HG03175 (cell line): Measurements from ENCODE around the gene POLR1H.

ENCODE experiments used
- ATAC-seq: cut with Tn5 transposase; IDR thresholded peaks from one replicate; pipeline ENCODE4 v1.9.1; 2021; ENCODE audit warnings: mild to moderate bottlenecking, moderate library complexity; ENCODE audit not compliant: unreplicated experiment

The POLR1H gene

GRCh38 chr6:30093951-30094661 lies 33.0 kb downstream of the POLR1H start:
- no peak for ATAC-seq

DNA sequence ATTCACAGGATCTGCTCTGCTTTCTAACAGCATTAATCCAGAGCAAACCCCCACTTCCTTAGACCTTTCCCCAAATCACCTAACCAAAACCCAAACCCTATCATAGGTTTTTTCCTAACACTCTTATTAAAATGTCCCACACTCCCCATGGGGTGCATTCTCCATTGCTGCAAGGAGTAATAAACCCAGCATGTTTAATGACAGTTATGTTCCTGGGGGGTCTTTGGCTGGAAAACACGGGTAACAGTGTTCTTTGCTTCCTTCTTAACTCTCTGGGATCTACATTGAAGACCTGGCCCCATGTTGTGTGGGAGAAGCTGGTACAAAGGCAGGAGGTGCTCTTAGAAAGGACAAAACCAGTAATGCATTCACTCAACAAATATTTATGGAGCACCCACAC lies 35.8 kb downstream of the POLR1H start:
- no peak for ATAC-seq

DNA sequence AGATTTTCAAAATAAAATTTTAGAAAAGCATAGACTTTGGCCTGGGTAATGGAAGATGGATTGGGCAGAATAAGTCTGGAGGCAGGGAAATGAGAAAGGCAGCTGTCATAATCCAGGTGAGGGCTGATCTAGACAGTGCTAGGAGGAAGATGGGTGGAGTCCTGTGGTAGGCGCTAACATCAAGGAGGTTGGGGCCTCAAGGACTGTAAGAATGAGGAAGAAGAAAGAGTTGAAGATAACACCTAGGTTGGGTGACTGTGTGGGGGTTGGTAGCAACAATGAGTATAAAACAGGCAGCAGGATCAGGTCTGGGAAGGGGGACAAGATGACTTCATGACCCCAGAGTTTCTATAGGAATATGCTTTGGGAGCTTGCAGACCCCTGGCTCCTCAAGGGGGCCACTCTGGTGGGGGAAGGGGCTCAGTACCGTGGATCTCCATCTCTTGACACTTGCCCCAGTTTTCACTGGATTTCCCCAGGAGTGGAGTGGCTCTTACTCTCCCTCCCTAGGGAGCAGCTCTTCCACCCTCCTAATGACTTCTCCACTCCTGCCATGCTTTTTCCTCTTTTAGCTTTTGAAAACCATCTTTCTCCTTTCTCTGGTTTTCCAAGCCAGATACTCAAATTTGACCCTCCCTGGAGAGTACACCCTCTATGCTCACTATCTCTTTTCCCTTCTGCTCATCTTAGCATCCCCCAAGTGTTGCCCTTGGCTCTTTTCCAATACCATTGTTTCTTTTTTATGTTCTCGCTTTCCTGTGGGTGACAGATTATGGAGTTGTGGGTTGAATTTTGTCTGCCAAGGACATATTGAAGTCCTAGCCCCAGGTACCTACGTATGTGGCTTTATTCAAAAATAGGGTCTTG lies 37.1 kb downstream of the POLR1H start:
- ATAC-seq, result no peak

- ATAC-seq, result no peak
Observed at GRCh38 chr6:30100154-30100553, 39.1 kb downstream of the POLR1H start.

DNA sequence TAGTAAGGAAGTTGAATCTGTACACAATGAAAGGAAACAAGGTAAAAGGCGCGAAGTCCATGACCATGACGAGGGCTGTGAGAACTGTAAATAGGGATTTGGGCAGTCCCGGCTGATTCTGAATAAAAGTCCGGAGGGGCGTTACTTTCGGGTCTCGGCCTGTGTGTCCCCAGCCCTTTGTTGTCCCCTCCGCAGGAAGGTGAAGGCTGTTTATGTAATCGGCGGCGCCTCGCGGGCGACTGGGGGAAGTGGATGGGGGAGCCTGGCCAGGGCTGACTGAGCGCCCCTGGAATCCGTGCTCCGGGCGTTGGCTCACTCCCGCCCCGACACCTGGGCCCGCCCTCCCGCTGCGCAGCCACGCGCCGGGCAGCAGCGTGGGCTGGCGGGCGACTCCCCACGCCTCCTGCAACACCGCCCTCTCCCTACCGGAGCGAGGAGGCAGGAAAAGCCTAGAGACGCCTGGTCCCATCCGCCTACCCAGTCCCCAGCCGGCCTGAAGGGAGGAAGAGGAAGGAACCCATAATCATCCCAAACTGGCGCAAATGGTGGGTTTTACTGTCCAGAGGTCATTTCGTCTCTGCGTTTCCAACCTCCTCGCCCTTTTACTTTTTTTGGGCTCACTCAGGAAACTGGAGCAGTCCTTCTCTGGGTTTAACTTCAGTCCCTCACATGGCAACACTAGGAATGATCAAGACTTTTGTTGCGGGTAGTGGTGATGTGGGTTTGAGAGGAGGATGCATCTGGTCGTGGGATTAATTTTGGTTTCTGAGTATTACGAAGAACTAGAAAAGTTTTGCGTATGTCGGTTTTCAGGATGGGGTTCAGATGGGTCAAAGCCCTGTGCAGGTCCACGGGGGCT lies 39.7 kb downstream of the POLR1H start:
- ATAC-seq, result no peak

DNA sequence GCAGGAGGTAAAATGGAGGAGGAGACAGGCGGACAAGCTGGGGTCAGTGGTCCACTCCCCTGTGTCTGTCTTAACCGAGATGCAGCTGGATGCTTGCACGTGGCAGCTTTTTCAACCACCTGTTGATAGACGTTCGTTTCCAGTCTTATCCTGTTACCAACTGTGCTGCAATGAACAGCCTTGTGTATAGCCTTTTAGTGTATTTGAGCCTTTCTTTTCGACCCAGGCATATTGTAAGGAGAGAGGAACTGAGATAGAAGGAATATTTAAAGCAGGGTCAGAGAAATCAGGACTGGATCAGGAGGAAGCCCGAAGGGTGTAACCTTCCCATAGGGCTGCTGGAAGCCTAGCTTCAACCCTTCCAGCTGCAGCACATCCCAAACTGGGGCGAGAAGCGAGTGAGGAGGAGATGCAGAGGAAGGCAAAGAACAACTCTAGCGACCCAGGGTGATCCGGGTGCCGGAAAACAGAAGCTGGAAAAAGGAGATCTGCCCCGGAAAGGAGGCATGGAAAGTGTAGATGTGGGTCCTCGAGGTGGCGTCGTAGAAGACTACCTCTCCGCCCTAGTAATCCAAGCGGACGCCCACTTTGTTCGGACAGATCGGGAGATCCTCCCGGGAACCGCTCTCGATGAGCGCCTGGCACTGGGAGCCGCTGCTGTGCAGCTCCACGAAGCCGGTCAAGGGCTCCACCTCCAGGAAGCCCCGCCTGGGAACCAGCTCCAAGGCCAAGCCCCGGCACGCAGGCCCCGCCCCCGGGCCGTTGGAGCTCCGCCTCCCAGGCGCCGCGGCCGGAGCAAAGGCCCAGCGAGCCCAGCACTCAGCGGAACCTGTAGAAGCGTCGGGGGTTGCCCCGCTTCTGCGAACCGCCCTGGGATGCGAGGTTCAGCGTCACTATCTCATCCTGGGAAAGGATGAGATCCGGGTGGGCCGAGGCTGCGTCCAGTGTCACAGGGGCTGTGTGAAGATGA lies 40.7 kb downstream of the POLR1H start:
- ATAC-seq, result no peak

GRCh38 chr6:30102414-30102969 lies 41.4 kb downstream of the POLR1H start:
- no peak for ATAC-seq

GRCh38 chr6:30102970-30103871 lies 42.2 kb downstream of the POLR1H start:
- ATAC-seq, result peak; percentile 79

- ATAC-seq, result no peak
Observed at GRCh38 chr6:30103872-30104179, 42.8 kb downstream of the POLR1H start.

- ATAC-seq, result no peak
Observed at GRCh38 chr6:30104661-30105060, 43.6 kb downstream of the POLR1H start.

DNA sequence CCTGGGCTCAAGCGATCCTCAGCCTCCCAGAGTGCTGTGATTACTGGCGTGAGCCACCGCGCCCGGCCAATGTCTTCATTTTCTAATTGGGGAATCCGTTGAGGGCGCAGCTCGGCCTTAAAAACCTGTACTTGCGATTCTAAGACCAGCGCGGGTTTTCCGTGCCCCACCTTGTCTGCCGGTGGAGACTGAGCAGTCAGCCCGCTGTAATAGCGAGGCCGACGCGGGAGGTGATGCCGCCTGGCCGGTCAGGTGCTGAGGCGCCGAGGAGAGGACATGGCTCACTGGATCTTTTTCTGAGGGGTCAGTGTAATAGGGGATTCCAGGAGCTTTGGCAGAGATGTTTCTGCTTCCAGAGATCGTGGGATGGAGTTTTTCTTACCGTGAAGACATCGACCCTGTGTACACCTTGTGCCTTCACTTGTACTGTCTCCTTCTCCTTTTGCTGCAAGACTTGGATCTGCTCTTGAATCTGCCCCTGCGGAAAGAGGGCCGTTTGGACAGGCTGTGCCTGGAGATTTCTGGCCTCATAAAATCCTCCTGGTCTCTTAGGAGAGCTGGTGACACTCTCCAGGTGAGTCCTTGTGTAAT lies 50.3 kb downstream of the POLR1H start:
- ATAC-seq, result no peak

DNA sequence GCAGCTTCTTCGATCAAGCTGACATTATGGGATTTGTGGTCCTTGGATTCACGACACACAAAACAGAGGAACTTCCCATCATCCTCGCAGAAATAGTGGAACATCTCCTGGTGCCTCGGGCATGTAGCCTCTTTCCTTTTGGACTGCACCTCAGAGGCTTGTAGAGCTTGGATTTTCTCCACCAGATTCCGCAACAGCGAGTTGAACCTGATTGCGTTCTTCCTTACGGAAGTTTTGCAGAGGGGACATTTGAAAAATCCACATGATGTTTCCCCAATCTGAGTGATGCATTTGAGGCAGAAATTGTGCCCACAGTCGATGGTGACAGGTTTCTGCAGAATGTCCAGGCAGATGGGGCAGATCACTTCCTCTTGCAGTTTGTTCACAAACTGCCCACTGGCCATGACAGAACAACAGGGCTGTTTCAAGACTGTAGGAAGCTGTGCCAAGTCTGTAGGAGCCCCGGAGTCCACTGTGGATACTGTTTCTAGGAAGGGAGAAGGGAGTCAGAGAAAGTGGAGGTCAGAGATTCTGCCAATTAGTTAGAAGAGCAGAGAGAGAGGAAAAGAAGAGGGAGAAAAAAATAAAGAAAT lies 51.4 kb downstream of the POLR1H start:
- no peak for ATAC-seq

GRCh38 chr6:30113003-30113759 lies 52.1 kb downstream of the POLR1H start, which contains the start of gene TRIM31:
TSS of gene TRIM31 (minus strand) at chr6:30113090. CDS start at chr6:30112805, 285 bp downstream.
- ATAC-seq, result peak; percentile 69

GRCh38 chr6:30113841-30114240 lies 52.8 kb downstream of the POLR1H start:
- ATAC-seq, result no peak
